GM19463 (cell line): Measurements from ENCODE around the gene PSME3.

Experiments
- ATAC-seq: cut with Tn5 transposase; IDR thresholded peaks from one replicate; pipeline ENCODE4 v1.9.1; 2021; ENCODE audit warnings: mild to moderate bottlenecking, moderate library complexity; ENCODE audit not compliant: unreplicated experiment

Gene PSME3

GRCh38 chr17:42814633-42815399, 18.4 kb upstream of the PSME3 start:
- no peak for ATAC-seq

- no peak for ATAC-seq
Measured at GRCh38 chr17:42817866-42818265, 15.3 kb upstream of the PSME3 start.

DNA sequence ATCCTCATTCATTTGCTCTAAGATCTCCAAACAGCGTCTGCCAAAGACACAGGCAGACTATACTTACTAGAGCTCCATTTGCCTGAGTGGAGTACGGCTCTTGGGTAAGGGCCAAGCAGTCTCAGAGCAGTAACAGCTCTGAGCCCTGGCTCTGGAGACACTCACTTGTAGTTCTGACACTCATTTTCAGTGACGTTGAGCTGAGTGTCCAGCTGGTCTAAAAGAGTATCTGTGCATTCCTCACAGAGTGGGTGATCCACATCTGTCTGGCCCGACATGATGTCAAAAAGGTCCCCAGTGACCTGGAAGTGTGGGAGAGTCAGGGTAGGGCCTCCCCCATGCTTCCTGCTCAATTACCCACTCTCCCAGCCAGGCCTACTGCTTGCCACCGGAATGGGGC, 14.8 kb upstream of the PSME3 start:
- no peak for ATAC-seq

DNA sequence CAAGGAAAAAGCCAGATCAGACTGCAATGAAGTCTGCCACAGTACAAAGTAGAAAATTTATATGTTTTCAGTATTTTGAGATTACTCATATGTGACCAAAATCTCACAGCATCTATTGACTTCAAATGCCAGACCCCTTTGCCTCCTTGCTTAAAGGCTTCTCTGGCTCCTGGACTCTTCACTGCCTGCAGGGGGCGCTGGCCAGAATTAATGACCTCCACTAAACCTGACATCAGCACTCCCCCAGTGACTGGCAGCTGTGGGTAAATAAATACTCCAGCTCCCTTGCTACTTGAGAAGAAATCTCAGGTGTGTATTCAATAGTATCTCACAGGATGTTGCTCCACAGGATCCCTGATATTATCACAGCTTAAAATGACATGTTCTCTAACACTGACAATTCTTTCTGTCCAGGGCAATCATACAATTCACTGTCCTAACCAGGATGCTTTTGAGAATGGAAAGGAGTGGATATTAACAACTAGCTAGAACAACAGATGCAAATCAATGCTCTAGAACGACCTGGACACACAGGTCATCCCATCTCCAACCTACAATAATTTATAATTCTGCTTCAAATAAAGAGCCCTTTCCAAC, 13.2 kb upstream of the PSME3 start:
- ATAC-seq, result no peak

GRCh38 chr17:42821176-42821575, 12.0 kb upstream of the PSME3 start:
- no peak for ATAC-seq

DNA sequence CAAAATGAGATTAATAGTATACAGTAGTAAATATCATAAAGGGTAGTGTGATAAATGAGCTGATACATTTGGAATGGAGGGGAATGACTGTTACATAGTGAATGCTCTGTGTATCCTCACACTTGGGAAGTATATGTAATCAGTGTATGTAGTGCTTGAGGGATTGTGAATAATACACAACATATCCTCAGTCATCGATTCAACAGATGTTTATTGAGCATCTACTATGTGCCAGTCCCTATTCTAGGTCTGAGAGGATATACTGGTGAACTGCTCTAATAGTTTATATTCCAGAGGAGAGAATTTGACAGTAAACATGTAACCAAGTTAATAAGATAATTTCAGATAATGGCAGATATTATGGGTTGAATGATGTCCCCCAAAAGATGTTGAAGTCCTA, 5.7 kb upstream of the PSME3 start:
- ATAC-seq, result no peak

GRCh38 chr17:42830971-42831370, 2.2 kb upstream of the PSME3 start:
- ATAC-seq, result no peak

DNA sequence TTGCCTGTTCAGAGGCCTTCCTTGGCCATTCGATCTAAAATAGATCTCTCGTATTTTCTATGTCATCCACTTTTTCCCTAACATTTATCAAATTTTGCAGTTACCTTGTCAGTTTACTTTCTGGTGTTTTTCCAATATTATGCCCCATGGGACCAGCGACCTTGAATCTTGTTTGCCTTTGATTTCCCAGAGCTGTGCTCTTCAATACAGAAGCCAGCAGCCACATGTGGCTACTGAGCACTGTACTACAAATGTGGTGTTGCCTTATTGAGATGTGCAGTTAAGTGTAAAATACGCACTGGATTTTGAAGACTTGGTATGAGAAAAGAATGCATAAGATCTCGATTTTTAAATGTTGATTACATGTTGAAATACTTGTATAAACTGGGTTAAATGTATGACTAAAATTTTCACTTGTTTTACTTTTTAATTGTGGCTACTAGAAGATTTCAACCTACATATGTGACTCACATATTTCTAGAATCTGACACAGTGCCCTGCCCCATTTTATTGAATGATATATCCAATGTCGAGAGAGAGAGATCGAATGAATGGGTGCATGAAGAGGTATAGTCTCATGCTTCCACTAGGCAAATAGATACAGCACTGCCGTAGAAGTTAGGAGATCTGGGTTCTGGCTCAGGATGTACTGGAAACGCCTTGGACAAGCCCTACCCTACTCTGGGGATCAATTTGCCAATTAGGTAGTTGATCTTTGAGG, 824 bp upstream of the PSME3 start:
- no peak for ATAC-seq

- no peak for ATAC-seq
Measured at GRCh38 chr17:42833767-42834422, 698 bp downstream of the PSME3 start.

DNA sequence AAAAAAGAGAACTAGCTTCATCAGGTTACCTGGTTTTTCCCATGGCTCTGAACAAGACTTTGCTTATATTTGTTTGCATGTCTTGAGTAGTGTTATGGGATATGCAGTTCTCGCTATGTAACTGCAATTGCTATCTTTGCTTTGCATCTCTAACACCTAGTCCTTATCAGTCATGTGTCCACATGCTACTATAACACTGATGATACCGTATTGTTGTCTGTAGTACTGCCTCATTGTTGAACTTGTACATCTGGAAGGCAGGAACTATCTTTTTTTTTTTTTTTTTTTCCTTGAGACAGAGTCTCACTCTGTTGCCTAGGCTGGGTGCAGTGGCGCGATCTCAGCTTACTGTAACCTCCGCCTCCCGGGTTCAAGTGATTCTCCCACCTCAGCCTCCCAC, 2.5 kb downstream of the PSME3 start:
- no peak for ATAC-seq

- no peak for ATAC-seq
Measured at GRCh38 chr17:42841975-42842685, 8.9 kb downstream of the PSME3 start.

DNA sequence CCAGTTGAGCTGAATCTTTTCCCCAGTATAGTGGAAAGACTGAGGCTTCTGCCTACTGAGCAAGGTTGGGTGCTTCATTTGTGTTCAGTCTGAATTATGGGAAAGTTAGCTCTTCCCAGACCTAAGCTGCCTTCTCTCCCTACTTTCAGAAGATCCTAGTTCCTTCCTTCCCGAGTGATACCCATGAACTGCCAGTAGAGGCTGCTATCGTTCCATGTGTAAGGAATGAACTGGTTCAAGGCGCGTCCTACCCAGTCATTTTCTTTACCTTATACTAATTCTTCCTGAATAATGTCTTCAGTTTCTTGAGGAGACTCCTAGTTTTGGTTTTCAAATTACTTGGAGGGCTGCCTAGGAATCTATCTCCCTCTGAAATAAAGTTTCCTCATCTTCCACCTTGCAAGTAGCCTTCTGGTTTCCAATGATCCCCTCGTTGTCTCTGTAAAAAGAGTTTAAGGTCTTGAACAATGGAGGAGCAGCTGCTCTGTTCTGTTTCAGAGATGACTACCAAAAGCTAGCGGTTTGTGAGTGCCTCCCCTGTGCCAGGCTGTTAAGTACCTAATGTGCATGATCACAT, 10.2 kb downstream of the PSME3 start:
- no peak for ATAC-seq

DNA sequence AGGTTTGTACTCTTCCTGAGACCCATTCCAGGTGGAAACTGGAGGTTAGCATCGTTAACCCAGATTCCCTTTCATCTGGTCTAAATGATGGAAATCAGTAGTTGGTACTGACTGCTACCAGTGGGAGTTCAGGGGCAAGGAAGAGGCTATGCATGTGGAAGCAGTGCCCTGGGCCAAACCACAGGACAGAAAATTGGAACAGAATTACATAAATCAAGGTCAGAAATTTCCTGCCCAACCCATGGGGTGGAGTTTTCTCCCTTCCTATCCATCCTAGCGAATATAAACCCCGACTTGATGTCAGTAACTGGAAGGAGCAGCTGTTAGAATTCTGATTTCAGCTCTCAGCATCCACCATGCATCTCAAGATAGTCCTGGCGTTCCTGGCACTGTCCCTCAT, 11.1 kb downstream of the PSME3 start, which contains the start of gene AOC2:
Gene AOC2, plus strand, starts transcription at position 310 of the 400 bp plus-strand sequence. Its CDS starts 47 bp downstream, at position 357.
- no peak for ATAC-seq

DNA sequence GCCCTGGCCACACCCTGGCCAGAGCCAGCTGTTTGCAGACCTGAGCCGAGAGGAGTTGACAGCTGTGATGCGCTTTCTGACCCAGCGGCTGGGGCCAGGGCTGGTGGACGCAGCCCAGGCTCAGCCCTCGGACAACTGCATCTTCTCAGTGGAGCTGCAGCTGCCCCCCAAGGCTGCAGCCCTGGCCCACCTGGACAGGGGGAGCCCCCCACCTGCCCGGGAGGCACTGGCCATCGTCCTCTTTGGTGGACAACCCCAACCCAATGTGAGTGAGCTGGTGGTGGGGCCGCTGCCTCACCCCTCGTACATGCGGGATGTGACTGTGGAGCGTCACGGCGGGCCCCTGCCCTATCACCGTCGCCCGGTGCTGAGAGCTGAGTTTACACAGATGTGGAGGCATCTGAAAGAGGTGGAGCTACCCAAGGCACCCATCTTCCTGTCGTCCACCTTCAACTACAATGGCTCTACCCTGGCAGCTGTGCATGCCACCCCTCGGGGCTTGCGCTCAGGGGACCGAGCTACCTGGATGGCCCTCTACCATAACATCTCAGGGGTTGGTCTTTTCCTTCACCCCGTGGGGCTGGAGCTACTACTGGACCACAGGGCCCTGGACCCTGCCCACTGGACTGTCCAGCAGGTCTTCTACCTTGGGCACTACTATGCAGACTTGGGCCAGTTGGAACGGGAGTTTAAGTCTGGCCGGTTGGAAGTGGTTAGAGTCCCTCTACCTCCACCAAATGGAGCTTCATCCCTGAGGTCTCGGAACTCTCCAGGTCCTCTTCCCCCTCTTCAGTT, 11.8 kb downstream of the PSME3 start:
- ATAC-seq, result no peak

DNA sequence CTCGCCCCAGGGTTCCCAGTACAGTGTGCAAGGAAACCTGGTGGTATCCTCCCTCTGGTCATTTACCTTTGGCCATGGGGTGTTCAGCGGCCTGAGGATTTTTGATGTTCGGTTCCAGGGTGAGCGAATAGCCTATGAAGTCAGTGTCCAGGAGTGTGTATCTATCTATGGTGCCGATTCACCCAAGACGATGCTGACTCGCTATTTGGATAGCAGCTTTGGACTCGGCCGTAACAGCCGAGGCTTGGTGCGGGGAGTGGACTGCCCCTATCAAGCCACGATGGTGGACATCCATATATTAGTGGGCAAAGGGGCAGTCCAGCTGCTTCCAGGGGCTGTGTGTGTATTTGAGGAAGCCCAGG, 12.3 kb downstream of the PSME3 start:
- ATAC-seq, result no peak

DNA sequence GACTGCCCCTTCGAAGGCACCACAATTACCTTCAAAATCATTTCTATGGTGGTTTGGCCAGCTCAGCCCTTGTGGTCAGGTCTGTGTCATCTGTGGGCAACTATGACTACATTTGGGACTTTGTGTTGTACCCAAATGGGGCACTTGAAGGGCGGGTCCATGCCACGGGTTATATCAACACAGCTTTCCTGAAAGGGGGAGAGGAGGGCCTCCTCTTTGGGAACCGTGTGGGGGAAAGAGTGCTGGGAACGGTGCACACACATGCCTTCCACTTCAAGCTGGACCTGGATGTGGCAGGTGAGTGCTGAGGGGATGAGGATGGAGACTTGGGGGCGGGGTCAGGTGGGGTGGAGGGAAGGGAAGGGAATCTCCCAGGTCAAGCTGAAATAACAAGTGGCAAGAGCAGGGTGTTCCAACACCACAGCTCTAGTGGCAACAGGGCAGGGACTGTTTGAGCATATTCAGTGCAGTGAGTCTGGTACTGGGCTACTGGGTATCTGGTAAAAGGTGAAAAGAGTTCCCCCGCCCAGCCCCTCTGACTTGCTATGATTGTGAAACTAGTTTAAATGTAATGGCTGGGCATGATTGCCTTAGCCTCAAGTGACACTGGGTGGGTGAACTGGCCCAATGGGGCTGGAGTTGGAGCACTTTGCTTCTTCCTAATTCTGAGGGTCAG, 12.9 kb downstream of the PSME3 start:
- ATAC-seq, result no peak

GRCh38 chr17:42846594-42847280, 13.5 kb downstream of the PSME3 start:
- no peak for ATAC-seq

DNA sequence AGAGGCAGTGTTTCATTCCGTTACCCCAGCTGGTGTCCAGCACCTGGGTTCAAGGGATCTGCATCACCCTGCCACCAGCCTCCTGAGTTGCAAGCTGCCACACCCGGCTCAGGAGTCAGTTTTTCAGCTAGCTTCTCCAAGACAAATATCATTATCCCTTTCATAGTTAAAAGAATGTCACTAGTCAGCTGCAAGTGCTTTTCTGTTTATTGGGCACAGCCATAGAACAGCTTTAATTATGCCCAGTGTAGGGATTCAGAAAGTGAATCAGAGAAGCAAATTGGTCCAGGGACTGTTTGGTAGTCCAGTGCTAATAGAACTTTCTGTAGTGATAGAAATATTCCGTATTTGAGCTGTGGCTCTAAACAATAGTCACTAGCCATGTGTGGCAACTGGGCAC, 14.9 kb downstream of the PSME3 start:
- no peak for ATAC-seq

DNA sequence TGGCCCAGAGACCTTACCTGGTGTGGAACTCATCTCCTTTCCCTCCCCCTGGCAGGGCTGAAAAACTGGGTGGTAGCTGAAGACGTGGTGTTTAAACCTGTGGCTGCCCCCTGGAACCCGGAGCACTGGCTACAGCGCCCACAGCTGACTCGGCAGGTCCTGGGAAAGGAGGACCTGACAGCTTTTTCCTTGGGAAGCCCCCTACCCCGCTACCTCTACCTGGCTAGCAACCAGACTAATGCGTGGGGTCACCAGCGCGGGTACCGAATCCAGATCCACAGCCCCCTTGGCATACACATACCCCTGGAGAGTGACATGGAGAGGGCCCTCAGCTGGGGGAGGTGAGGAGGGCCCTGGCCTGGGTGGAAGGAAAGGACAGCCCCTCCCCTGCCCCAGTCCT, 15.8 kb downstream of the PSME3 start:
- no peak for ATAC-seq
